ENCODE results near the gene LHFPL6.

DNA sequence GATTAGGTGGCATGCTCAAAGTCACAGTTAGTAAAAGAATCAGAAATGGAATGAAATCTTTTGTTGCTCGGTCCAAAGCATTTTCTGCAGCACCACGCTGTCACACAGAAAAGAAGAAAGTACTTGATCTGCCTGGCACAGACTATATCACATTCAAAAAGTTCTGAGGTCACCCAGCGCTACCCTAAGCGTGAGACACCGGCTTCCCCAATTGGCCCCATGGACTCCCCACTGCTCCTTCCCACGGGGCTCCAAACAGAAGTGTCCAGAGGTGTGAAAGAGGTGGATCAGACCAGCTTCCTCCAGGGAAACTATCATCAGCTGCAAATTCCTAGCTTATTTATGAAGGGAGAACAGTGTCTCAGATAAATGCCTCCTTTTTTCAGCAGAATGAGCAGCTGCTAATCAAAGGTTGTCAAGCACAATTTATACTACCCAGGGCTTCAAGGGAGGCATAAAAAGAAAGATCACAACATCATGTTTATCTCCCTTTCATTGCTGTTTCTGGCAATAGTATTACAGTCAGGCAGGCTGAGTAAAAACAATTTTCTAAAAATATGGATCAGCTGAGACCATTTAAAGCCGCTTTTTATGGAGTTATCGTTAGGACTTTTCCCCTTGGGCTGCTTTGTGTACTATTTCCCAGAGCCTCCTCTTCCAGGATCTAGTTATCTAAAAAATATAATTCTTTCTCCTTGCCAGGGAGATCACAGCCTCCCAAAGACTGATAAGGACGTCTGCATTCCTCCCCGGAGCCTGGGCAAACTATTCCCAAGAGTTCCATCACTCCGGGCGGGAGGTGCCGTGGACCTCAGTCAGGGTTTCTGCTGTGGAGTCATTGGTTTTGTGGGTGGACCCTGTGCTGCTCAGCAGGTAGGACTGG lies 208.0 kb downstream of the LHFPL6 start:
- TF ChIP-seq, protein P1, sequence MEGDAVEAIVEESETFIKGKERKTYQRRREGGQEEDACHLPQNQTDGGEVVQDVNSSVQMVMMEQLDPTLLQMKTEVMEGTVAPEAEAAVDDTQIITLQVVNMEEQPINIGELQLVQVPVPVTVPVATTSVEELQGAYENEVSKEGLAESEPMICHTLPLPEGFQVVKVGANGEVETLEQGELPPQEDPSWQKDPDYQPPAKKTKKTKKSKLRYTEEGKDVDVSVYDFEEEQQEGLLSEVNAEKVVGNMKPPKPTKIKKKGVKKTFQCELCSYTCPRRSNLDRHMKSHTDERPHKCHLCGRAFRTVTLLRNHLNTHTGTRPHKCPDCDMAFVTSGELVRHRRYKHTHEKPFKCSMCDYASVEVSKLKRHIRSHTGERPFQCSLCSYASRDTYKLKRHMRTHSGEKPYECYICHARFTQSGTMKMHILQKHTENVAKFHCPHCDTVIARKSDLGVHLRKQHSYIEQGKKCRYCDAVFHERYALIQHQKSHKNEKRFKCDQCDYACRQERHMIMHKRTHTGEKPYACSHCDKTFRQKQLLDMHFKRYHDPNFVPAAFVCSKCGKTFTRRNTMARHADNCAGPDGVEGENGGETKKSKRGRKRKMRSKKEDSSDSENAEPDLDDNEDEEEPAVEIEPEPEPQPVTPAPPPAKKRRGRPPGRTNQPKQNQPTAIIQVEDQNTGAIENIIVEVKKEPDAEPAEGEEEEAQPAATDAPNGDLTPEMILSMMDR (IDR thresholded peaks at IDR 0.05) = no peak
- no peak for TF ChIP-seq POLR2A (IDR thresholded peaks at IDR 0.05)

All from Peyer's patch (tissue), 4 donors.